CD14-positive monocyte (primary cell): ENCODE results near the gene DPM2. TPM values are rescaled to one million over a fixed set of nuclear protein-coding genes. Genes with fewer than 3 reads are reported as not detected.

Experiments used
- DNase-seq, 3 donors: peaks; one replicate each; pipeline ENCODE4 v3.0.0-alpha.2; 2011 to 2022
- H2AFZ ChIP-seq: 2 replicates; pipeline ENCODE4 v1.6.0; 2012; ENCODE audit warnings: mild to moderate bottlenecking, low read depth, low read length, inconsistent platforms; ENCODE audit not compliant: insufficient read depth, poor library complexity, severe bottlenecking
- H3K27ac ChIP-seq, 2 donors: 1 replicate in 1 of 2; 2 replicates in 1 of 2; pipeline ENCODE4 v1.5.1; 2012 to 2013; ENCODE audit warnings: low read length in 2 of 2, control low read depth in 1 of 2, inconsistent platforms in 1 of 2, low read depth in 1 of 2, mild to moderate bottlenecking in 1 of 2
- H3K27me3 ChIP-seq, 2 donors: one replicate each; pipeline versions ENCODE4 v1.6.0 to v1.6.1; 2011 to 2013; ENCODE audit warnings: low read length in 2 of 2; ENCODE audit not compliant: control insufficient read depth in 2 of 2, insufficient read depth in 2 of 2
- H3K36me3 ChIP-seq, 2 donors: replicated peaks in 1 of 2; 1 replicate in 1 of 2; 2 replicates in 1 of 2; pipeline versions ENCODE4 v1.5.1 to v1.6.1; 2012 to 2013; ENCODE audit warnings: low read length in 2 of 2, control low read depth in 1 of 2, inconsistent platforms in 1 of 2, mild to moderate bottlenecking in 1 of 2; ENCODE audit not compliant: insufficient read depth in 2 of 2, control insufficient read depth in 1 of 2
- H3K4me1 ChIP-seq, 2 donors: 1 replicate in 1 of 2; 2 replicates in 1 of 2; pipeline versions ENCODE4 v1.5.1 to v1.6.1; 2012 to 2013; ENCODE audit warnings: low read length in 2 of 2, control low read depth in 1 of 2, inconsistent platforms in 1 of 2, mild to moderate bottlenecking in 1 of 2, moderate library complexity in 1 of 2; ENCODE audit not compliant: insufficient read depth in 2 of 2, control insufficient read depth in 1 of 2
- H3K4me2 ChIP-seq: replicated peaks from 2 replicates; pipeline ENCODE3; 2012; ENCODE audit warnings: low read length, moderate library complexity, mild to moderate bottlenecking; ENCODE audit not compliant: poor library complexity, severe bottlenecking; ENCODE audit errors: extremely low read depth
- H3K4me3 ChIP-seq, 3 experiments: fragments of 200-600 bp in 1 of 3; sonication (generic) in 1 of 3; replicated peaks in 1 of 3; 1 replicate in 2 of 3; 2 replicates in 1 of 3; pipeline ENCODE4 v1.5.1; 2011 to 2013; ENCODE audit warnings: low read length in 3 of 3, mild to moderate bottlenecking in 3 of 3, control low read depth in 2 of 3, low read depth in 2 of 3, inconsistent platforms in 1 of 3, moderate library complexity in 1 of 3
- H3K79me2 ChIP-seq: 2 replicates; pipeline ENCODE4 v1.6.0; 2012; ENCODE audit warnings: mild to moderate bottlenecking, control low read depth, inconsistent platforms, low read length, moderate library complexity; ENCODE audit not compliant: insufficient read depth
- H3K9ac ChIP-seq: 2 replicates; pipeline ENCODE4 v1.6.0; 2017; ENCODE audit warnings: low read length, mild to moderate bottlenecking; ENCODE audit not compliant: insufficient read depth, poor library complexity, severe bottlenecking
- H3K9me3 ChIP-seq, 2 donors: replicated peaks in 1 of 2; 1 replicate in 1 of 2; 2 replicates in 1 of 2; pipeline versions ENCODE4 v1.5.1 to v1.6.1; 2012 to 2013; ENCODE audit warnings: low read length in 2 of 2, control low read depth in 1 of 2; ENCODE audit not compliant: control insufficient read depth in 1 of 2, insufficient read depth in 1 of 2
- H4K20me1 ChIP-seq: 2 replicates; pipeline ENCODE4 v1.6.0; 2012; ENCODE audit warnings: mild to moderate bottlenecking, low read length, control low read depth, moderate library complexity; ENCODE audit not compliant: insufficient read depth
- H3K27ac Mint-ChIP-seq, 7 donors: one replicate each; pipeline ENCODE4 v1.8.0; 2020; ENCODE audit warnings: mild to moderate bottlenecking in 7 of 7, mixed read lengths in 7 of 7, moderate library complexity in 6 of 7, inconsistent platforms in 2 of 7
- H3K27me3 Mint-ChIP-seq, 3 donors: one replicate each; pipeline ENCODE4 v1.8.0; 2021 to 2022; ENCODE audit warnings: low read depth in 3 of 3, mild to moderate bottlenecking in 3 of 3, mixed read lengths in 3 of 3, moderate library complexity in 3 of 3, inconsistent platforms in 1 of 3
- H3K36me3 Mint-ChIP-seq, 2 donors: one replicate each; pipeline ENCODE4 v1.8.0; 2020; ENCODE audit warnings: mixed read lengths in 2 of 2, inconsistent platforms in 1 of 2, mild to moderate bottlenecking in 1 of 2
- H3K4me1 Mint-ChIP-seq: one replicate; pipeline ENCODE4 v1.8.0; 2020; ENCODE audit warnings: mild to moderate bottlenecking, mixed read lengths
- H3K4me3 Mint-ChIP-seq, 2 donors: one replicate each; pipeline ENCODE4 v1.8.0; 2020; ENCODE audit warnings: mild to moderate bottlenecking in 2 of 2, mixed read lengths in 2 of 2, moderate library complexity in 1 of 2
- H3K9me3 Mint-ChIP-seq, 7 donors: one replicate each; pipeline ENCODE4 v1.8.0; 2020 to 2022; ENCODE audit warnings: mixed read lengths in 7 of 7, mild to moderate bottlenecking in 6 of 7, moderate library complexity in 6 of 7, inconsistent platforms in 2 of 7
- CTCF ChIP-seq: fragments of 200-600 bp; IDR thresholded peaks from one replicate; pipeline ENCODE4 v1.8.0; 2022; ENCODE audit warnings: antibody characterized with exemption, mild to moderate bottlenecking
- WGBS: methylation state at CpG from one replicate; pipeline ENCODE4 v1.1.5; 2013; ENCODE audit warnings: missing lambda C conversion rate; ENCODE audit not compliant: insufficient coverage; 5-methylcytosine and 5-hydroxymethylcytosine counted together
- intact Hi-C, 2 donors: fragments of 100-400 bp; cut with micrococcal nuclease; formaldehyde crosslinking; loops; one replicate each; pipeline versions ENCODE4 v1.15.0 to v1.15.1; 2023
- polyA plus RNA-seq, 3 donors: library from polyadenylated mRNA; depleted of rRNA in 1 of 3; unstranded in 2 of 3; stranded (reverse) in 1 of 3; fragments of 300-500 nt in 2 of 3; fragments of >200 nt in 1 of 3; fragmentation: Illumina TruSeq in 2 of 3; gene quantifications; 1 replicate in 2 of 3; 2 replicates in 1 of 3; pipeline ENCODE4 v1.2.3, GENCODE V29; 2012 to 2021

DPM2 gene
- polyA plus RNA-seq, 3 donors: 22.4 to 28.7 (median 25.4) TPM

GRCh38 chr9:127920794-127921193, 16.9 kb downstream of the DPM2 start:
- TF ChIP-seq CTCF: no peak
- no peak overlapping the region for H3K4me3 Mint-ChIP-seq
- peaks cover 0 to 31% of the 10 kb centered on the region in 2 donors for H3K27me3 ChIP-seq
- WGBS: 100% methylated on average over 5 of the region's 7 CpGs
- H4K20me1 ChIP-seq: no peaks in the 10 kb centered on the region
- no peak overlapping the region for H3K4me2 ChIP-seq
- peak overlapping the region; percentile 57 to 96 (median 90) for H3K27ac Mint-ChIP-seq
- H3K36me3 Mint-ChIP-seq: no peaks in the 10 kb centered on the region
- H3K9me3 Mint-ChIP-seq: peaks cover 0 to 2% (median 0%) of the 10 kb centered on the region in 7 donors
- no peaks in the 10 kb centered on the region for H3K9me3 ChIP-seq
- no peak overlapping the region for H2AFZ ChIP-seq
- peaks cover 52% of the 10 kb centered on the region for H3K4me1 Mint-ChIP-seq
- H3K9ac ChIP-seq: no peak overlapping the region
- no peak for DNase-seq
- H3K4me1 ChIP-seq: peaks cover 53 to 59% of the 10 kb centered on the region in 2 donors
- H3K27ac ChIP-seq: peak overlapping the region in 1 of 2 donors; percentile 93
- H3K4me3 ChIP-seq: no peak overlapping the region
- peaks cover 34 to 45% (median 40%) of the 10 kb centered on the region in 3 donors for H3K27me3 Mint-ChIP-seq
- intact Hi-C loops: loop anchor here (5.0 to 10.0 kb wide), 3 partner anchors 38 to 418 kb away; no protein-coding TSS in a partner anchor
- no peaks in the 10 kb centered on the region for H3K79me2 ChIP-seq
- no peaks in the 10 kb centered on the region for H3K36me3 ChIP-seq

- peak overlapping the region; percentile 51 to 68 for H3K4me3 Mint-ChIP-seq
- peaks cover 0 to 1% (median 0%) of the 10 kb centered on the region in 7 donors for H3K9me3 Mint-ChIP-seq
- peak overlapping the region; percentile 85 to 93 for H3K27ac ChIP-seq
- H4K20me1 ChIP-seq: no peaks in the 10 kb centered on the region
- H2AFZ ChIP-seq: no peak overlapping the region
- H3K9me3 ChIP-seq: no peaks in the 10 kb centered on the region
- 28% methylated on average over 5 of the region's 8 CpGs for WGBS
- H3K4me1 Mint-ChIP-seq: peaks cover 63% of the 10 kb centered on the region
- no peaks in the 10 kb centered on the region for H3K79me2 ChIP-seq
- peak overlapping the region; percentile 96 to 100 (median 97) for H3K27ac Mint-ChIP-seq
- peak; percentile 95 to 100 (median 96) for DNase-seq
- peaks cover 57 to 67% of the 10 kb centered on the region in 2 donors for H3K4me1 ChIP-seq
- intact Hi-C loops: loop anchor here (1.0 to 5.0 kb wide), 8 partner anchors 21 to 697 kb away; partner anchors contain the start of genes TOR2A (in 2 of the 2), CDK9 (in 1 of the 2), SH2D3C (in 1 of the 2) and ST6GALNAC6 (in 1 of the 2)
- no peaks in the 10 kb centered on the region for H3K36me3 Mint-ChIP-seq
- peak overlapping the region; percentile 49 for H3K4me2 ChIP-seq
- peaks cover 0 to 17% of the 10 kb centered on the region in 2 donors for H3K27me3 ChIP-seq
- H3K9ac ChIP-seq: peak overlapping the region; percentile 61
- no peaks in the 10 kb centered on the region for H3K36me3 ChIP-seq
- peak overlapping the region in 1 of 3 experiments; percentile 27 for H3K4me3 ChIP-seq
- TF ChIP-seq CTCF: no peak
- peaks cover 23 to 32% (median 25%) of the 10 kb centered on the region in 3 donors for H3K27me3 Mint-ChIP-seq
Measured at GRCh38 chr9:127919253-127919815, 18.3 kb downstream of the DPM2 start.
